HCT116 (cell line): ENCODE data around the gene LRP1B. TPM values are rescaled to one million over a fixed set of nuclear protein-coding genes. Genes with fewer than 3 reads are reported as not detected.

Experiments
- ATAC-seq: fragments of 200-7000 bp; cut with Tn5 transposase; 2 replicates; pipeline ENCODE4 v1.9.1; 2020; ENCODE audit warnings: mild to moderate bottlenecking, moderate library complexity
- BruUV-seq: library from RNA; stranded (reverse); fragments of 400-500 nt; replicated peaks from 2 replicates; lab custom pipeline; 2021; lab: Mats Ljungman, UMichigan
- CTCF ChIA-PET: fragments of 300-600 bp; sonication (Branson Sonifier 250); formaldehyde crosslinking; loops from one replicate; lab custom pipeline; 2021; ENCODE audit warnings: antibody characterized with exemption; lab: Charles Lee
- POLR2A ChIA-PET: fragments of 300-600, 350-600 bp; sonication (Branson Sonifier 250); formaldehyde crosslinking; loops from one replicate; lab custom pipeline; 2021; ENCODE audit warnings: antibody characterized with exemption; lab: Charles Lee
- RAD21 ChIA-PET, 2 experiments: fragments of 300-600 bp; sonication (Branson Sonifier 250); formaldehyde crosslinking; loops; one replicate each; lab custom pipeline; 2023; ENCODE audit warnings: low total read pairs in 2 of 2; ENCODE audit not compliant: uncharacterized antibody in 2 of 2, unreplicated experiment in 2 of 2, low non-redundant PET in 1 of 2; lab: Charles Lee
- DNase-seq: peaks from one replicate; pipeline ENCODE4 v3.0.0-alpha.2; 2010; ENCODE audit warnings: low read depth, low spot score
- H2AFZ ChIP-seq: fragments of 200-600 bp; shearing (Covaris generic), sonication (generic); 2 replicates; pipeline ENCODE4 v1.6.1; 2017; ENCODE audit warnings: low read depth, mixed run types, mixed read lengths, antibody characterized with exemption, low read length; ENCODE audit not compliant: poor library complexity, severe bottlenecking
- H3K27ac ChIP-seq: 2 replicates; pipeline ENCODE4 v1.5.1; 2012; ENCODE audit warnings: low read depth, low read length
- H3K27me3 ChIP-seq: fragments of 200-600 bp; sonication (generic); 2 replicates; pipeline ENCODE4 v1.6.1; 2016; ENCODE audit warnings: mixed run types, low read length, mixed read lengths; ENCODE audit not compliant: insufficient read depth
- H3K36me3 ChIP-seq, 2 experiments: fragments of 200-500 bp in 1 of 2; fragments of 200-600 bp in 1 of 2; sonication (Bioruptor generic) in 1 of 2; sonication (generic) in 1 of 2; 2 replicates each; pipeline versions ENCODE4 v1.5.1 to v1.6.1; 2014 to 2016; ENCODE audit warnings: low read length in 2 of 2, inconsistent platforms in 1 of 2, mixed read lengths in 1 of 2, mixed run types in 1 of 2; ENCODE audit not compliant: insufficient read depth in 2 of 2, control insufficient read depth in 1 of 2
- H3K4me1 ChIP-seq, 2 experiments: fragments of 200-600 bp in 1 of 2; sonication (generic) in 1 of 2; 2 replicates each; pipeline versions ENCODE4 v1.5.1 to v1.6.1; 2012 to 2017; ENCODE audit warnings: low read length in 2 of 2, inconsistent platforms in 1 of 2, mild to moderate bottlenecking in 1 of 2, mixed read lengths in 1 of 2, mixed run types in 1 of 2, moderate library complexity in 1 of 2; ENCODE audit not compliant: insufficient read depth in 2 of 2, control insufficient read depth in 1 of 2
- H3K4me2 ChIP-seq: fragments of 200-600 bp; sonication (generic); 2 replicates; pipeline ENCODE4 v1.6.1; 2017; ENCODE audit warnings: mixed run types, low read length, mixed read lengths
- H3K4me3 ChIP-seq, 2 experiments: fragments of 200-600 bp in 1 of 2; sonication (generic) in 1 of 2; replicated peaks in 1 of 2; 2 replicates each; pipeline ENCODE4 v1.5.1; 2011 to 2016; ENCODE audit warnings: low read length in 2 of 2, control low read depth in 1 of 2, low read depth in 1 of 2, mild to moderate bottlenecking in 1 of 2, mixed read lengths in 1 of 2, mixed run types in 1 of 2
- H3K79me2 ChIP-seq: fragments of 200-600 bp; sonication (generic); 2 replicates; pipeline ENCODE4 v1.6.1; 2017; ENCODE audit warnings: mild to moderate bottlenecking, mixed run types, low read length, moderate library complexity, mixed read lengths; ENCODE audit not compliant: insufficient read depth
- H3K9ac ChIP-seq: fragments of 200-600 bp; sonication (generic); 2 replicates; pipeline ENCODE4 v1.6.1; 2016; ENCODE audit warnings: low read length, mixed read lengths
- H3K9me2 ChIP-seq: fragments of 200-600 bp; sonication (generic), shearing (Covaris generic); 2 replicates; pipeline ENCODE4 v1.6.1; 2017; ENCODE audit warnings: mixed run types, mild to moderate bottlenecking, moderate library complexity; ENCODE audit not compliant: insufficient read depth
- H3K9me3 ChIP-seq, 2 experiments: fragments of 200-500 bp in 1 of 2; fragments of 200-600 bp in 1 of 2; sonication (Bioruptor generic) in 1 of 2; sonication (generic) in 1 of 2; 2 replicates each; pipeline ENCODE4 v1.6.1; 2014 to 2017; ENCODE audit warnings: low read length in 2 of 2, mixed read lengths in 2 of 2, inconsistent platforms in 1 of 2, low read depth in 1 of 2, mild to moderate bottlenecking in 1 of 2, mixed run types in 1 of 2, moderate library complexity in 1 of 2; ENCODE audit not compliant: control insufficient read depth in 1 of 2, insufficient read depth in 1 of 2
- H4K20me1 ChIP-seq: fragments of 200-600 bp; sonication (generic), shearing (Covaris generic); 2 replicates; pipeline ENCODE4 v1.6.1; 2017; ENCODE audit warnings: mixed run types, mild to moderate bottlenecking, moderate library complexity; ENCODE audit not compliant: insufficient read depth
- EGR1 ChIP-seq: IDR thresholded peaks from 2 replicates; pipeline ENCODE4 v1.6.1; 2012; ENCODE audit warnings: low read depth
- JUND ChIP-seq: IDR thresholded peaks from 2 replicates; pipeline ENCODE4 v1.6.1; 2012
- SIN3A ChIP-seq: IDR thresholded peaks from 2 replicates; pipeline ENCODE4 v1.6.1; 2012; ENCODE audit warnings: low read depth
- SP1 ChIP-seq: IDR thresholded peaks from 2 replicates; pipeline ENCODE4 v1.6.1; 2012; ENCODE audit warnings: low read depth
- SRF ChIP-seq: IDR thresholded peaks from 2 replicates; pipeline ENCODE4 v1.6.1; 2012; ENCODE audit warnings: low read depth
- TCF7L2 ChIP-seq: IDR thresholded peaks from 2 replicates; pipeline ENCODE4 v1.7.0; 2011; ENCODE audit warnings: borderline replicate concordance, inconsistent platforms; ENCODE audit not compliant: insufficient read depth, insufficient read length; ENCODE audit errors: extremely low read depth
- YY1 ChIP-seq: IDR thresholded peaks from 2 replicates; pipeline ENCODE4 v1.6.1; 2011; ENCODE audit warnings: low read length, low read depth, moderate library complexity, mild to moderate bottlenecking; ENCODE audit not compliant: insufficient replicate concordance; ENCODE audit errors: extremely low read depth
- intact Hi-C: fragments of 100-400 bp; cut with micrococcal nuclease; formaldehyde crosslinking; loops from 2 replicates; pipeline ENCODE4 v1.10.0; 2022
- total RNA-seq: library from RNA; stranded (reverse); gene quantifications from one replicate; pipeline ENCODE4 v1.2.1, GENCODE V29; 2021; ENCODE audit not compliant: unreplicated experiment
- TF ChIP-seq, protein P1 (sequence below): IDR thresholded peaks from 2 replicates; pipeline ENCODE4 v1.6.1; 2012

The LRP1B gene
- total RNA-seq, 1 experiment from 2014 or later, result 0.34 TPM

DNA sequence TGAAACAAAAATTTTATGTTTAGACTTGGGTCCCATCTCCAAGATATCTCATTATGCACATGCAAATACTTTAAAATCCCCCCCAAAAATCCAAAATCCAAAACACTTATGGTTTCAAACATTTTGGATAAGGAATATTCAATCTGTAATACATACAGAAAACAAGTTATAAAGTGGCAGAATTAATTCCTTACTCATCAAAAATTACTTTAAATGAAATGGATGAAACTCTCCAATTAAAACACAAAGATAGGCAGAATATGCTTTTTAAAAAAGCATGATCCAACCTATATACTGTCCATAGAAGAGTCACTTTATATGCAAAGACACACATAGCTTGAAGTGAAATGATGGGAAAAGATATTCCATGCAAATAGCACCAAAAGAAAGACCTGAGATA, 744.6 kb downstream of the LRP1B start:
- intact Hi-C loops, result no loop called here
- BruUV-seq, result no TSS peak
- DNase-seq, result no peak

DNA sequence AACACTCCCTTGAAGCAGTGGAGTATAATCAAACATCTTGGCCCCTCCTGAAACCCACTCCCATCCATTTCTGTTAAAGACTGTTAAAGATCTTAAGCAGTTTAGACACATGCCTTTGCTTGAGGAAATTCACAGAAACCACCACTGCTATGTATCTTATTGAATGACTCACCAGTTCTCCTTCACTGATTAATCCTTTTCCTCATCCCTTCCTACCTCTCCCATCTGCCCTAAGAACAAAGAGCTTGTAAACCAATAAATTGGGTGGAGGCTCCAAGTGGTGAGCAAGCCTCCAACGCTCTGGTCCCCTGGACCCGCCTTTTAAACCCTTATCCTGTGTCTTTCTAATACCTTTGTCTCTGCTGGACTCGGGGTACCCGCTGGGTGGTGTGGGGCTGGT, 746.1 kb downstream of the LRP1B start:
- intact Hi-C loops, result no loop called here
- Histone ChIP-seq H3K36me3 (no peaks in the 10 kb centered on the region), H3K9me2 (no peaks in the 10 kb centered on the region), H3K79me2 (no peaks in the 10 kb centered on the region), H3K27me3 (no peaks in the 10 kb centered on the region), H2AFZ (no peak overlapping the region), H4K20me1 (no peaks in the 10 kb centered on the region), H3K4me3 (no peak overlapping the region), H3K9ac (no peak overlapping the region), H3K9me3 (no peaks in the 10 kb centered on the region), H3K4me2 (no peak overlapping the region), H3K4me1 (no peaks in the 10 kb centered on the region), H3K27ac (no peak overlapping the region)
- TF ChIP-seq JUND, result no peak
- DNase-seq (no peak), ATAC-seq (no peak)
- ChIA-PET POLR2A (no interaction called here), CTCF (no interaction called here), RAD21 (no interaction called here)
- no TSS peak for BruUV-seq

More for the DNA sequence above, 744.6 kb downstream of the LRP1B start:
- H3K4me2 ChIP-seq, result no peak overlapping the region
- POLR2A ChIA-PET, result no interaction called here
- CTCF ChIA-PET, result no interaction called here
- TF ChIP-seq, protein P1, sequence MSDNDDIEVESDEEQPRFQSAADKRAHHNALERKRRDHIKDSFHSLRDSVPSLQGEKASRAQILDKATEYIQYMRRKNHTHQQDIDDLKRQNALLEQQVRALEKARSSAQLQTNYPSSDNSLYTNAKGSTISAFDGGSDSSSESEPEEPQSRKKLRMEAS, result no peak
- TF ChIP-seq TCF7L2, result no peak
- no peak for TF ChIP-seq SIN3A
- TF ChIP-seq JUND, result no peak
- no peak for TF ChIP-seq SRF
- TF ChIP-seq EGR1, result no peak
- no peak for TF ChIP-seq SP1
- TF ChIP-seq YY1, result no peak
- H3K9me2 ChIP-seq, result no peaks in the 10 kb centered on the region
- RAD21 ChIA-PET, result no interaction called here
- H3K9ac ChIP-seq, result no peak overlapping the region
- no peaks in the 10 kb centered on the region for H3K79me2 ChIP-seq
- H2AFZ ChIP-seq, result no peak overlapping the region
- no peaks in the 10 kb centered on the region for H3K9me3 ChIP-seq
- no peaks in the 10 kb centered on the region for H3K4me1 ChIP-seq
- H3K27me3 ChIP-seq, result no peaks in the 10 kb centered on the region
- H3K36me3 ChIP-seq, result no peaks in the 10 kb centered on the region
- no peak for ATAC-seq
- no peak overlapping the region for H3K27ac ChIP-seq
- H4K20me1 ChIP-seq, result no peaks in the 10 kb centered on the region
- H3K4me3 ChIP-seq, result no peak overlapping the region
